Astrocyte (in vitro differentiated cells and primary cell): ENCODE data around the gene SNED1. TPM values are rescaled to one million over a fixed set of nuclear protein-coding genes. Genes with fewer than 3 reads are reported as not detected.

Source experiments
- DNase-seq: peaks from one replicate; pipeline ENCODE4 v3.0.0-alpha.2; 2010; ENCODE audit warnings: low read depth
- FAIRE-seq: peaks from 2 replicates; lab custom pipeline; 2011; peaks lifted over from hg19 to GRCh38; lab: Jason Lieb, UNC
- H2AFZ ChIP-seq: 2 replicates; pipeline ENCODE4 v1.6.0; 2012; ENCODE audit warnings: low read depth, low read length, inconsistent platforms
- H3K27ac ChIP-seq: 2 replicates; pipeline ENCODE4 v1.5.1; 2011; ENCODE audit warnings: low read depth, low read length, inconsistent platforms
- H3K27me3 ChIP-seq: 2 replicates; pipeline ENCODE4 v1.6.0; 2011; ENCODE audit warnings: low read length, inconsistent platforms; ENCODE audit not compliant: insufficient read depth
- H3K36me3 ChIP-seq: 2 replicates; pipeline ENCODE4 v1.5.1; 2011; ENCODE audit warnings: low read length, inconsistent platforms; ENCODE audit not compliant: insufficient read depth
- H3K4me1 ChIP-seq: 2 replicates; pipeline ENCODE4 v1.5.1; 2011; ENCODE audit warnings: low read length, inconsistent platforms; ENCODE audit not compliant: insufficient read depth
- H3K4me2 ChIP-seq: 2 replicates; pipeline ENCODE4 v1.6.0; 2012; ENCODE audit warnings: low read length, inconsistent platforms
- H3K4me3 ChIP-seq: 2 replicates; pipeline ENCODE4 v1.5.1; 2011; ENCODE audit warnings: low read depth, mild to moderate bottlenecking, low read length, inconsistent platforms; ENCODE audit not compliant: insufficient read depth
- H3K79me2 ChIP-seq: 2 replicates; pipeline ENCODE4 v1.6.0; 2012; ENCODE audit warnings: mild to moderate bottlenecking, low read length, inconsistent platforms; ENCODE audit not compliant: insufficient read depth
- H3K9ac ChIP-seq: 2 replicates; pipeline ENCODE4 v1.6.0; 2012; ENCODE audit warnings: mild to moderate bottlenecking, low read length, inconsistent platforms
- H3K9me3 ChIP-seq: 2 replicates; pipeline ENCODE4 v1.5.1; 2012; ENCODE audit warnings: low read depth, mild to moderate bottlenecking, low read length, inconsistent platforms; ENCODE audit not compliant: insufficient read depth
- H4K20me1 ChIP-seq: 2 replicates; pipeline ENCODE4 v1.6.0; 2012; ENCODE audit warnings: low read length, inconsistent platforms; ENCODE audit not compliant: insufficient read depth
- H3K27ac Mint-ChIP-seq: one replicate; pipeline ENCODE4 v1.8.0; 2021; ENCODE audit warnings: mild to moderate bottlenecking, mixed read lengths; ENCODE audit not compliant: unreplicated experiment
- H3K27me3 Mint-ChIP-seq: one replicate; pipeline ENCODE4 v1.8.0; 2021; ENCODE audit warnings: low read depth, mixed read lengths; ENCODE audit not compliant: unreplicated experiment
- H3K36me3 Mint-ChIP-seq: one replicate; pipeline ENCODE4 v1.8.0; 2021; ENCODE audit warnings: low read depth, mixed read lengths; ENCODE audit not compliant: unreplicated experiment
- H3K4me1 Mint-ChIP-seq: one replicate; pipeline ENCODE4 v1.8.0; 2021; ENCODE audit warnings: low read depth, mixed read lengths; ENCODE audit not compliant: unreplicated experiment
- H3K4me3 Mint-ChIP-seq: one replicate; pipeline ENCODE4 v1.8.0; 2021; ENCODE audit warnings: mild to moderate bottlenecking, moderate library complexity, mixed read lengths; ENCODE audit not compliant: unreplicated experiment
- H3K9me3 Mint-ChIP-seq: one replicate; pipeline ENCODE4 v1.8.0; 2021; ENCODE audit warnings: mild to moderate bottlenecking, mixed read lengths; ENCODE audit not compliant: unreplicated experiment
- CTCF ChIP-seq: IDR thresholded peaks from 2 replicates; pipeline ENCODE4 v1.5.1; 2011; ENCODE audit warnings: low read depth, mild to moderate bottlenecking, inconsistent platforms, low read length, moderate library complexity; ENCODE audit not compliant: insufficient read depth
- EZH2 ChIP-seq: IDR thresholded peaks from 2 replicates; pipeline ENCODE4 v1.6.1; 2012; ENCODE audit warnings: mild to moderate bottlenecking, low read length, inconsistent platforms; ENCODE audit not compliant: insufficient read depth
- total RNA-seq: library from RNA; stranded (reverse); gene quantifications from 2 replicates; pipeline ENCODE4 v1.2.1, GENCODE V29; 2021

SNED1 gene
- total RNA-seq, 1 donor from 2014 or later: 0.23 TPM

GRCh38 chr2:241110607-241111439 lies 112.4 kb downstream of the SNED1 start:
- DNase-seq: no peak
- Mint-ChIP-seq H3K4me1 (no peaks in the 10 kb centered on the region), H3K36me3 (peaks cover 2% of the 10 kb centered on the region), H3K9me3 (no peaks in the 10 kb centered on the region), H3K4me3 (no peak overlapping the region), H3K27ac (no peak overlapping the region), H3K27me3 (peaks cover 3% of the 10 kb centered on the region)
- Histone ChIP-seq H3K4me2 (no peak overlapping the region), H3K27me3 (no peaks in the 10 kb centered on the region), H2AFZ (no peak overlapping the region), H3K9ac (no peak overlapping the region), H3K27ac (no peak overlapping the region), H4K20me1 (no peaks in the 10 kb centered on the region), H3K79me2 (no peaks in the 10 kb centered on the region), H3K9me3 (no peaks in the 10 kb centered on the region), H3K36me3 (no peaks in the 10 kb centered on the region), H3K4me1 (no peaks in the 10 kb centered on the region), H3K4me3 (no peak overlapping the region)
- no peak for FAIRE-seq
- no peak for TF ChIP-seq EZH2
- no peak for TF ChIP-seq CTCF

GRCh38 chr2:241111440-241111805 lies 113.0 kb downstream of the SNED1 start:
- H3K4me3 Mint-ChIP-seq: no peak overlapping the region
- H3K9ac ChIP-seq: no peak overlapping the region
- H3K36me3 ChIP-seq: no peaks in the 10 kb centered on the region
- no peak overlapping the region for H3K4me2 ChIP-seq
- H3K9me3 ChIP-seq: no peaks in the 10 kb centered on the region
- no peaks in the 10 kb centered on the region for H3K4me1 ChIP-seq
- H3K4me1 Mint-ChIP-seq: no peaks in the 10 kb centered on the region
- H2AFZ ChIP-seq: no peak overlapping the region
- H3K4me3 ChIP-seq: no peak overlapping the region
- H3K27me3 Mint-ChIP-seq: peaks cover 3% of the 10 kb centered on the region
- H3K79me2 ChIP-seq: no peaks in the 10 kb centered on the region
- no peak overlapping the region for H3K27ac ChIP-seq
- no peaks in the 10 kb centered on the region for H3K9me3 Mint-ChIP-seq
- DNase-seq (no peak), FAIRE-seq (no peak)
- H3K27ac Mint-ChIP-seq: peak overlapping the region; percentile 44
- H3K36me3 Mint-ChIP-seq: peaks cover 2% of the 10 kb centered on the region
- no peak for TF ChIP-seq CTCF
- no peak for TF ChIP-seq EZH2
- H3K27me3 ChIP-seq: no peaks in the 10 kb centered on the region
- H4K20me1 ChIP-seq: no peaks in the 10 kb centered on the region

- Histone ChIP-seq H3K36me3 (no peaks in the 10 kb centered on the region), H2AFZ (no peak overlapping the region), H3K27me3 (no peaks in the 10 kb centered on the region), H3K27ac (no peak overlapping the region), H3K4me3 (no peak overlapping the region), H3K9ac (no peak overlapping the region), H3K79me2 (no peaks in the 10 kb centered on the region), H4K20me1 (no peaks in the 10 kb centered on the region), H3K4me2 (no peak overlapping the region), H3K9me3 (no peaks in the 10 kb centered on the region), H3K4me1 (no peaks in the 10 kb centered on the region)
- DNase-seq (no peak), FAIRE-seq (no peak)
- peaks cover 2% of the 10 kb centered on the region for H3K36me3 Mint-ChIP-seq
- TF ChIP-seq EZH2 (no peak), CTCF (no peak)
- no peak overlapping the region for H3K4me3 Mint-ChIP-seq
- no peak overlapping the region for H3K27ac Mint-ChIP-seq
- H3K4me1 Mint-ChIP-seq: no peaks in the 10 kb centered on the region
- no peaks in the 10 kb centered on the region for H3K9me3 Mint-ChIP-seq
- H3K27me3 Mint-ChIP-seq: no peaks in the 10 kb centered on the region
Observed at GRCh38 chr2:241112046-241112445, 113.6 kb downstream of the SNED1 start.
